Activated CD8-positive, alpha-beta memory T cell treated with anti-CD3 and anti-CD28 coated beads, Interleukin-2, amount 50 U/mL, for 4 hours (primary cell): ENCODE data around the gene GASK1A.

Experiments used
- DNase-seq: peaks from one replicate; pipeline ENCODE4 v3.0.0-alpha.2; 2020

GASK1A gene

DNA sequence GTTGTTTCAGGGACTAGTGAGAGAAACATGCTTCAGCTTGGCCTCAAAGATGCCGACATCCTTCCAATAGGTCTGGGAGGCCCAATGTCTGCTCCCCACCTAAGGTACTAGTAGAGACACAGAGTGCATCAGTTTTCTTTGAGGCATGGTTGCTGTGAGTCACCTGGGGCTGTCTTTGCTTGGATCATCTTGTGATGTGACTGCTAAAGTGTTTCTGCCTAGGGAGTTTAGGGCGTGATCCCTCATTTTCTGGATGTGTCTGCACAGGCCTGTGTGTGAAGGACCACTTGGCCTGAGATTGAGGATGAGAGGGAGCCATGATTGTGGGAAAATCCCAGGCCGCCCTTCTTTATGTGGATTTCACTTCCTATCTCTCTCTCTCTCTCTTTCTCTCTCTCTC, 4.8 kb downstream of the GASK1A start:
- no peak for DNase-seq

DNA sequence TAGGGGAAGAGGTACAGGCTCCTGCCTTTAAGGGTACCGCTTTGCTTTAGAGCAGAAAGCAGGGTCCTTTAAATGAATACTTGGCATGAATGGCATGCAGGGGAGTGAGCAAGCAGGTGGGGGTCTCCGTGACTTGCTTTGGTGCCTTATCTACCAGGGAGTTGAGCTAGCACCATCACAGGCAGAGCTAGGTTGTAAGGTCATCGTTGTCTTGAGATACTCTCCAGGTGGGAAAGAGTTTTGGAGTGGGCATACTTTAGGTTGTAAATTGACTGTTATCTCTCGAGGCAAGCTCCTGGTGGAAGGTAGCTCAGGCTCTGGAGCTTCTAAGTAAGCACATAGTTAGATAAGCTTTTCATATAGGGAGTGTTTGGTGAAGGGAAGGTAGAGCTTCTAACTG, 5.6 kb downstream of the GASK1A start:
- DNase-seq: no peak

DNA sequence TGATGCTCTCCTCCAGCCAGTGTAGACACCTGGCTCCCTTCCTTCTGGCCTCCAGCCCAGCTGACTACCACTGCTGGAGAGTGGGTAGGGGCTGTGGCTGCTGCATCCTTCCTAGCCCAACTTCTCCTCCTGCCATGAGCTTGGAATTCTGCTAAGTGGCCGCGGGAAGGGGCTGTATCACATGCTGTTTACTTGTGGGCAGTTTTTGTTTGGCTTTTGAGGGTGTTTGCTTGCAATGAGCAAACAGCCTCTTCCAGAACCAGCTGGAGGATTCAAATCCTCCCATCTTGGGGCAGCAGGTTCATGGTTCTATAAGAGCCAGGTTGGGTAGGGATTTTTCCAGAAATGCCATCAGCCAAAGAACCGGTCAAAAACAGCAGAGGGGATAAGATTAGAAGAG, 9.0 kb downstream of the GASK1A start:
- no peak for DNase-seq

DNA sequence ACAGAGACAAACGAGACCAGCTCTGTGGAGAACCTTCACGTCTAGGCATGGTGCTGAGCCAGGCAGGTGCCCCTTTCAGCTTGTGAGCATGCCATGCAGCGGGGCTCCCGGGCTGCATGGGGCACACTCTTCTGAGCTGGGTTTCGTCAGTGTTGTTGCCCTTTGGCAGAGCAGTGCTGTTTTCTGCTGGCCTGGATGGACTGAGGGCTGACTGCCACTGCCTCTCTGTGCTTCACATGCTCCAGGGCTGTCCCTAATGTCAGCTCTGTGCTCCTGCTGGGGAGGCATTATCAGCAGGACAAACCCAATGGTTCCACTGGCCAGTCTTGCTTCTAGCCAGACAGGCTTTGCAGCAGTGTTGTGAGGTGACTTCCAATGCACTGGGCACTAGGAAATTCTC, 9.5 kb downstream of the GASK1A start:
- DNase-seq: no peak

DNA sequence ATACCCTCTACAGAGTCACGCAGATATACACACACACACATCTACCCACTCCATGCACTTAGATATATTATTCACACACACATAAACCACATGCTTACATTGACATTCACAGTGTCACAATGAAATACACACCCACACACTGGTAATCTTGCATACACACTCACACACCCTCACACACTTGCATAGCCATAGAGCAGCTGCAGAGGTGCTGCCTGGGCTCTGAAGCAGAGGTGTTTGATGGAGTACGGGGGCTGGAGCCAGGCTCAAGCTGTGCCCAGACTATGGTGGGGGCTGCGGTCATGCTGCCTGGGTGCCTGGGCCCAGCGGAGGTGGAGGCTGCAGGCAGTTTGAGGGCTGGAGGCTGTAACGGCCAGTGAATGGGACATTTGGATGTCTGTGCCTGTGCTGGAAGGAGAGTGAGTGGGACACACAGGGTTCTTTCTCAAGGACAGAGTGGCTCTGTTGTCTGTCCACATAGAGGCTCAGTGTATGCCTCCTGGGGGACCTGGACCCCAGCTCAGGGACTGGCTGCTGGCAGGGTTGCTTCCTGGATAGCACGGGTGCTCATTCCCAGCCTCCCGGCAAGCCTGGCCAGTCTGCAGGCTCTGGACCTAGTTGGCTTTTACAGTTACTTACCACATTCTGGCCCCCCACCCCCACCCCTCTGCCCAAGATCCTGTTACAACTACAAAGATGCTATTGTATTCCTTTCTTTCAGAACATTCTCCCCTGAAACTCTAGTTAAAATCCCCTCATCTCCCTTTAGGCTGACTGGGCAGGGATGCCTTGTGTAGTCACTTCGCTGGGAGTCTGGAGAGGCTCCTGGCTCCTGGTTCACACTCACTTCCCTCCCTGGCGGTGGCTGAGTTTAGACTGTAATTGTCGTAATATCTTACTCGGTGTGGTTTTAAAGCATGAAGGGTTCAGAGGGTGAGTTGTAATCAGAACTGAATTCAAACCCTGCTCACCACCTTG, 12.5 kb downstream of the GASK1A start:
- no peak for DNase-seq

DNA sequence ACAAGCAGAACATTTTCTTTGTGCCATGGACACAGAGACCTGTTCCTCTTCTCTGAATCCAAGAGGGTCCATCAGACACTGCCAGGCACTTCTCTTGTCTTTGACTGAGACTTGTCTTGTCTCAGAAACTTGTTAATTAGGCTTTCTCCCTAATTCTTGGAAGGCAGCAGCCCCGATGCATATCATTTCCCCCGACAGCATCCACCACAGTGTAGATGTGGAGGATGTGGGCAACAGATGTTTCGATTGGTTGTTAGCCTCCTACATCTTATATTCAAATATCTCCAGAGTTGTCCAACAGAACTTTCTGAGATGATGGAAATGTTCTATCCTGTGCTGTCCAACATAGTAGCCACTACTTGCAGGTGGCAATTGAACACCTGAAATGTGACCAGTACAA, 15.5 kb downstream of the GASK1A start:
- DNase-seq: no peak

DNA sequence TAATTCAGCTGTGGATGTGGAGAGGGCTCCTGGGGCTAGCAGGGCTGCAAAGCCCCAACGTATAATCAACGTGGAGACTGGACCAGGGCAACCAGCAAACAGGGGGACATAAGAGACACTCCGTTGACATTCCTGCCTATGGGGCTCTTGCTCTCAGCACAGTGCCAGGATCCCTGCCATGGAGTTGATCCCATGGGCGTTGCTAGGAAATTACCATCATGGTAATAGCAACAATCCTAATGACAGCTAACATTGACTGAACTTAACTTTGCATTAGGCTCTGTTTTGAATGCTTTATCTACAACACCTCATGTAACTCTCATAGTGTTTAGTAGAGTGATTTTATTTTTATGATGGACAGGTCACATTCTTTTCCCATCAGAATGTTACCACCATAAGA, 16.9 kb downstream of the GASK1A start:
- no peak for DNase-seq

DNA sequence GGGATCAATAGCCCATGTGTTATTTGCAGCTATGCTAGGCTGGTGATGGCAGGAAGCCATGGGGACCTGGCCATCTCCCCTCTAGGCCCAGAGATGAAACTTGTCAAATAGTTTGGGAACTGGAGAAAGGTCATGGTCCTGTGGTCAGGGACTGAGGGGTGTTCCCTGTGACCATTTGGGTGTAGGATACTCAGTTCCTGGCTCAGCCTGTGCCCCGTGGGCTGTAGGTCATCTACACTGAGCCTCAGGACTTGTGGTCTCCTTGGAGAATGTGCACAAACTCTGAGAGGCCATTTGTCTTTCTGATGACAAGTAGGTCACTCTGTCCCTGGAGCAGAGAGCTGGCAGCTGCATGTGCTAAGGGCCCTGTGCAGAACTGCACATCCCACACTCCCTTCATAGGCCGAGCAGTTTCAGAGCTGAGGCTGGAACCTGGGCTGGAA, 17.5 kb downstream of the GASK1A start:
- no peak for DNase-seq

DNA sequence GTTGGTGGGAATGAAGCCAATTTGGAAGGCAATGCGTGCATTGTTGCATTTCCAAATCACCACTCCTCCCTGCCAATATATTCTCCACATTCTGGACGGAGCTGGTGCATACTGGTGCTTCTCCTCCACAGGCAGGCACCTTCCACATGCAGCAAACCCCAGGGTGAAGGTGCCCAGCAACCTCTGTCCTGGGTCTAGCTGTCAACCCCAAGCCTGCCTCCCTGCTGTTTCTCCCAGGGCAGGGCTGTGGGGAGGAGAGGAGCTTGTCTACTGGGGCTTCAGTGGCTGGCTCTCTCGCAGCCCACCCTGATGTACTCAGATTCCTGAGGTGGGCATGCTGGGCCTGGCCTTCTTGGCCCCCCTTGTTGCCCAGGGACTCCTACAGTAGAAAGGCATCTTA, 20.1 kb downstream of the GASK1A start:
- DNase-seq: no peak

DNA sequence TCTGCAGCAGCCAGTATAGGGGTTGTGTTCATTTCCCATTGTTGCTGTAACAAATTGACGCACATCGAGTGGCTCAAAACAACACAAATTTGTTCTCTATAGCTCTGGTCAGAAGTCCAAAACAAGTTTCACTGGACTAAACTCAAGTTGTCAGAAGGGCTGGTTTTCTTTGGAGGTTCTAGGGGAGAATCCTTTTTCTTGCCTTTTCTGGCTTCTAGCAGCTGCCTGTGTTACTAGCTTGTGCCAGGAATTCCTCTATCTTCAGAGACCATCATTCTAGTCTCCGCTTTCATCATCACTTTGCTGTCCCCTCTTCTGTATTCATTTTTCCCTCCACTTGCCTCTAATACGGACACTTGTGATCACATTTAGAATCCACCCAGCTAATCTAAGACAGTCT, 20.5 kb downstream of the GASK1A start:
- DNase-seq: no peak

DNA sequence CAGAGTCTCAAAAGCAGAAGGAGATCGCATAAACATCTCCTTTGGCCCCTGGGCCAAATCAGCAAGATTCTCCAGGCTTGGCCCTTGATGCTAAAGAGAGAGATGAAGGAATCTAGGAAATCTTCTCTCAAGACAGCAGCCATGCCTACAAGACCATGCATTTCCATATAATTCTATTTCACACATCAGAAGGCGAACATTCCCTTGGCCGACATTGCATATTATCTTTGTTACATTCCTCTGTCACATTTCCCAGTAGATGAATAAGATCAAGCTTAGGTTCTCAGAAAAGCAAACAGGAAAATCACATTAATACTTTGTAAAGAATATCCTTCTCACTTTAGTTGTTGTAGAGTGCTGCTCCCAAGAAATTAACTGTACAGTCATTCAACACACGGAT, 21.3 kb downstream of the GASK1A start:
- no peak for DNase-seq

DNA sequence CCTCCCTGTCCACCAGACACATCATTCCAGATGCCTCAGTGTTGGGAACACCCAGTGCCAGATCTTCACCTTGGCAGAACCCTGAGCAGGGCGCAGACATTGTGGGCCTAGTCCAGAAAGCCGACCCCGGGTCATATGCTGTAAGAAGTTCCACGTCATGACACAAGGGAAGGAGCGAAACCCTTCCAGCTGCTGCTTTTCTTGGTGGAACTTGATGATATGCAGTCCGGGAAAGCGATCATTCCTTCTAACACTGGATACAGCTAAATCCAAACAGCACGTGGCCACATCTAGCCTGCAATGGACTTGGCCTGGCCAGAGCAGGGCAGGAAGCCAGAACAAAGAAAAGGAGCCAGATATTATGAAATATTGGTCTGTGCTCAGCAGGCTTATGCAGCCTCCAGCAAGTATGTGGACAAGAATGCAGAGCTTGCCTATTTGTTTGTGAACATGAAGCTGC, 22.0 kb downstream of the GASK1A start:
- no peak for DNase-seq

DNA sequence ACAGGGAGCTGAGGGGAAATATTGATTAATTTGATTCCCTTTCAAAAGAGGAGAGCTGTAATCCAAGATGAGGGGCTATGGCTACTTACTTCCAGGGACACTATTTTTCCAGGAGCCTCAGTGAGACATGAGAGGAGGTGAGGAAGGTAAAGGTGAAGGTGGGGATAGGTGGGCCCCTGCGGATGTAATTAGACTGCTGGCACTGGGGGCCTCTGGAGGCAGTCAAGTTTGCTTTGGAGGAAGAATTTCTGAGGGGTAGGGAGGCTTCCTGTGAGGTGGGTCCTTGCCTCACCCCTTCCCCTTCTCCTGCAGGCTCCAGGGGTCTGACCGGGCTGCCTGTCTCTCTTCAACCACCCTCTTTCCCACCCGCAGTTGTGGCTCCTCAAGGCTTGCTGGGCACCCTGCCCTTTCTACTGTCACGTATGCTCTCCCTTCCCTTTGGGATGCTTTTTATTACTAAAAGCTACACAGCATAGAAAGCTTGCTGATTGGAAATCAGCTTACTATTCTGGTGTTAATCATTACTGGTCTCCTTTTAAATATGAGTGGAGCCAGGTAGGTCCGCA, 22.5 kb downstream of the GASK1A start:
- DNase-seq: no peak

DNA sequence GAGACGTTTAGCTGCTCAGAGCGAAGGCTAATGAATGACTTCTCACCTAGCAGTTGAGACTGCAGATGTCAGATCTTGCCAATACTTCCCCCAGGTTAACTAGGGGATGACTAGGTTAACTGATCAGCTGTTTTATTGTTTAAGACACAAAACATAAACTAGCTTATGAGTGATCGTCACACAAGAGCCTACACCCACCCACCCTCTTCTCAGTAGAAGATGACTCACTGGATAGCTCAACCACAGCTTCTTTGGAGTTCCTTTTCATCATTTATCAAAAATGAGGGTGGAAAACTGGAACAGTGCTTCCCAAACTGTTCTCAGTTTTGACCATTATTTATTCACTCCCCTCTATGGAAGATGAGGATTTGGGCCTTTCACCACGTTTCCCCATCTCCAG, 25.2 kb downstream of the GASK1A start:
- no peak for DNase-seq

DNA sequence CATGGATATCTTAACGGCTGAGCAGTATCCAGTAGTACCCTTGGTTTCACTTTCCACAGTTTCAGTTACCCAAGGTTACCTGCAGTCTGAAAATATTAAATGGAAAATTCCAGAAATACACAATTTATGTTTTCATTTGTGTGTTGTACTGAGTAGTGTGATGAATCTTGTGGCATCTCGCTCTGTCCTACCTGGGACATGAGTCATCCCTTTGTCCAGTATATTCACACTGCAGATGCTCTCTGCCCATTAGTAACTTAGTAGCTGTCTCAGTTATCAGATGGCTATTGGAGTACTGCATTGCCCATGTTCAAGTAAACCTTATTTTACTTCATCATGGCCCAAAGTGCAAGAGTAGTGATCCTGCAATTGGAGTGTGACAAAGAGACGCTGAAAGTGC, 26.1 kb downstream of the GASK1A start:
- no peak for DNase-seq

DNA sequence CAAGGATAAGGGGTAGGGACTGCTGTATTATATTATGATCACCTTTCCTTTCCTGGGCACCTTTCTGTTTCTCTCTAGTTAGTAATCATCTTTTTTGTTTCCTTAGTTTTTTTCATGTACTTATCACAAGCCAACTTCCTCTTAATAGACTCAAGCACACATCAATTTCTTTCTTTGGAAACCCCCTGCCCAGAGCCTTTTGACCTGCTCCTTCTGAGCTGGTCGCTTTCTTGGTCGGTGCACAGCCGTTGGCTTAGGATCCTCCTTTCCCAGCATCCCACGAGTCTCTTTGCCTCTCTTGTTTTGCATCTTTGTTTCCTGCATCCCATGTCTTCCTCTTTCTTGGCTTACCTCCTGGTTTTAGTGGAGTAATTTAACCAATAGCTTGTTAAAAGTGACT, 26.9 kb downstream of the GASK1A start:
- DNase-seq: no peak

DNA sequence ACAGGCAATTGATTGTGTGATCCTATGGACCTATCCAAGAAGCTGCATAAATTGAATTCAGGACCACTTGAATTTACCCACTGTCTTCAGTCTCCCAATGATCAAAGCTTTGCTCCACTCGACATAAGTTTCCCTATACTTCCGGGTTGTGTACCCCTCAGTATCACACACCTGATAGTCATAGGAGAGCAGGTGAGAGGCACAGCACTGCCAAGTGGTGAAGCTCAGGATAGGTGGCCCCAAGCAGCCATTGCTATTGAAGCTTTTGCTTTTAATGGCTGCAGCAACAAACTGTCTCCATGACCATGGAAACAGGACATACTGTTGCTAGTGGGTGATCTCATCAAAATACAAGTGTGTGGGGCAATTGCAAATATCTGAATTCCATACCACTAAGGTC, 27.7 kb downstream of the GASK1A start:
- no peak for DNase-seq

DNA sequence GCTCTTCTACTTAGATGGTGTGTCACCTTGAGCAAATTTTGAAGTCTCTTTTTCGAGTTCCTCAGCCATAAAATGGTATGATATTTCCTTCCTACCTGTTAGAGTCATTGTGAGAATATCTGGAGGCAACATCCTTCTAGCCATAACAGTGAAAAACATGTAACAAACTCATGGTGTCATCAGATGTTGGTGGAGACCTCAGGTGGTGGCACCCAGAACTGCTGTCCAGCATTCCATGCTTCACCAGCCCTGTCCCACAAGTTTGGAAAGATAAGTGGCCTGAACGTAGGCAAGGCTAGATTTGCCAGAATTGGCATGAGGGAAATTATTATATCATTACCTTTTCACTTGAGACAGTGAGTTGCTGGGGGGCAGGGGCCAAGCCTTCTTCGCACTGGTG, 30.4 kb downstream of the GASK1A start:
- no peak for DNase-seq

DNA sequence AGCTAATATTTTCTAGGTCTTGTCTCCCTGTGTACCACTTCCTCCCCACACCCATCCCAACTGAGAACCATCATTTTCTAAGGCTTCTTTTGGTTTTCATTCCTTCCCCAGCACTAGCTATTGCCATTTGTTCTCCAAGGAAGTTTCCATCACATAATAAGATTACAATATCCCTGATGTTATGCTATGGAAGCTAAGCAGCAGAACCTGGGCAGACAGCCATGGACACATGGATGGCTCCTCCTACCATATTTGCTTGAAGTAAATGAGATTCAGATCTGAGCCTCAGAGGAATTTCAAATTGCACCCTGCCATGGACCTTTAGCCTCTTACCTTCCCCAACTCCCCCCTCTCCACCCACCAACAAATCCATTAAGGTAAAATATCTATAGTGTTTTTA, 31.5 kb downstream of the GASK1A start:
- no peak for DNase-seq

DNA sequence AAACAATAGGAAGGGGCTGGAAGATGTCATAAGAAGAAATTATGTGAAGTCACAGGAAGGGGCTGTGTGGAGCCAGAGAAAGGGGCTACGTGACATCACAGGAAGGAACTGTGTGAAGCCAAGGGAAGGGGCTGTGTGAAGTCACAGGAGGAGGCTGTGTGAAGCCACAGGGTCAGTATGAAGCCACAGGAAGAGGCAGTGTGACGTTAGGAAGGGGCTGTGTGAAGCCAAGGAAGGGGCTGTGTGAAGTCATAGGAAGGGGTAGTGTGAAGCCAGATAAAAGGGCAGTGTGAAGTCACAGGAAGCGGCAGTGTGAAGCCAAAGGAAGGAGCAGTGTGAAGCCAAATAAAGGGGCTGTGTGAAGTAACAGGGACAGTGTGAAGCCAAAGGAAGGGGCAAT, 32.5 kb downstream of the GASK1A start:
- no peak for DNase-seq

DNA sequence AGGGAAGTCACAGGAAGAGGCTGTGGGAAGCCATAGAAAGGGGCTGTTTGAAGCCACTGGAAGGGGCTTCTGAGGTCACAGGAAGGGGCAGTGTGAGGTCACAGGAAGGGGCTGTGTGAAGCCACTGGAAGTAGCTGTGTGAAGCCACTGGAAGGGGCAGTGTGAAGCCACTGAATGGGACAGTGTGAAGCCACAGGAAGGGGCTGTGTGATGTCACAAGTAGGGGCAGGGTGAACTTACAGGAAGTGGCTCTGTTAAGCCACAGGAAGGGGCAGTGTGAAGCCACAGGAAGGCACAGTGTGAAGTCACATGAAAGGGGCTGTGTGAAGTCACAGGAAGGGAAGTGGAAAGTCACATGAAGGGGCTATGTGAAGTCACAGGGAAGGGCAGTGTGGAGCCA, 33.1 kb downstream of the GASK1A start:
- no peak for DNase-seq

DNA sequence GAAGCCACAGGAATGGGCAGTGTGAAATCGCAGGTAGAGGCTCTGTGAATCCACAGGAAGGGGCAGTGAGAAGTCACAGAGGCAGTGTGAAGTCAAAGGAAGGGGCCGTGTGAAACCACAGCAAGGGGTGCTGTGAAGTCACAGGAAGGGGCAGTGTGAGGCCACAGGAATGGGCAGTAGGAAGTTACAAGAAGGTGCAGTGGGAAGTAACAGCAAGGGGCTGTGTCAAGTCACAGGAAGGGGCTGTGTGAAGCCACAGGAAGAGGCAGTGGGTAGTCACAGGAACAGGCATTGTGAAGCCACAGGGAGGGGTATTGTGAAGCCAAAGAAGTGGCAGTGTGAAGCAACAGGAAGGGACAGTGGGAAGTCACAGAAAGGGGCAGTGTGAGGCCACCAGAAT, 34.1 kb downstream of the GASK1A start:
- no peak for DNase-seq

DNA sequence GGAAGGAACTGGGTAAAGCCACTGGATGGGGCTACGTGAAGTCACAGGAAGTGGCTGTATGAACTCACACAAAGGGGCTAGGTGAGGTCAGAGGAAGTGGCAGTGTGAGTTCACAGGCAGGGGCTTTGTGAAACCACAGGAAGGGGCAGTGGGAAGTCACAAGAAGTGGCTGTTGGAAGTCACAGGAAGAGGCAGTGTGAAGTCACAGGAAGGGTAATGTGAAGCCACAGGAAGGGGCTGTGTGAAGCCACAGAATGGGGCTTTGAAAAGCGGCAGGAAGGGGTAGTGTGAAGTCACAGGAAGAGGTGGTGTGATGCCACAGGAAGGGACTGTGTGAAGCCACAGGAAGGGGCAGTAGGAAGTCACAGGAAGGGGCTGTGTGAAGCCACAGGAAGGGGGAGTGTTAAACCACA, 34.6 kb downstream of the GASK1A start:
- DNase-seq: no peak

DNA sequence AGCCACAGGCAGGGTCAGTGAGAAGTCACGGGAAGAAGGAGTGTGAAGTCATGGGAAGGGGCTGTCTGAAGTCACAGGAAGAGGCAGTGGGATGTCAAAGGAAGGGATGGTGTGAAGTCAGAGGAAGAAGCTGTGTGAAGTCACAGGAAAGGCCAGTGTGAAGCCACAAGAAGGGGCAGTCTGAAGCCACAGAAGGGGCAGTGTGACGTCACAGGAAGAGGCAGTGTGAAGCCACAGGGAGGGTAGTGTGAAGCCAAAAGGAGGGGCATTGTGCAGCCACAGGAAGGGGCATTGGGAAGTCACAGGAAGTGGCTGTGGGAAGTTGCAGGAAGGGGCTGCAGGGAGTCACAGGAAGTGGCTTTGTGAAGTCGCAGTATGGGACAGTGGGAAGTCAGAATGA, 35.1 kb downstream of the GASK1A start:
- no peak for DNase-seq

DNA sequence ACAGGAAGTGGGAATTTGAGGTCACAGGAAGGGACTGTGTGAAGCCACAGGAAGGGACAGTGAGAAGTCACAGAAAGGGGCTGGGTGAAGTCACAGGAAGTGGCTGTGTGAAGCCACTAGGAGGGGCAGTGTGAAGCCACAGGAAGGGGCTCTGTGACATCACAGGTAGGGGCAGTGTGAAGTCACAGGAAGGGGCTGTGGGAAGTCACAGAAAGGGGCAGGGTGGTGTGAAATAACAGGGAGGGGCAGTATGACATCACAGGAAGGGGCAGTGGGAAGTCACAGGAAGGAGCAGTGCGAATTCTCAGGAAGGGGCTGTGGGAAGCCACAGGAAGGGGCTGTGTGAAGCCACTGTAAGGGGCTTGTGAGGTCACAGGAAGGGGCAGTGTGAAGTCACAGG, 35.8 kb downstream of the GASK1A start:
- no peak for DNase-seq
